HG02981 (cell line): ENCODE data around the gene OR52M1.
"Not testable (repeated sequence)": the region's sequence is repeated elsewhere in the genome, so short reads cannot be mapped to it uniquely, and the experiment has no call there.

Source experiments
- ATAC-seq: cut with Tn5 transposase; IDR thresholded peaks from one replicate; pipeline ENCODE4 v1.9.1; 2021; ENCODE audit warnings: mild to moderate bottlenecking, moderate library complexity; ENCODE audit not compliant: unreplicated experiment

Gene OR52M1

GRCh38 chr11:4544891-4545290 lies at the start of gene OR52M1:
OR52M1 (plus strand) TSS chr11:4545191; CDS start chr11:4545191, 0 bp downstream.
- no peak for ATAC-seq

- ATAC-seq = no peak
These were observed 49.5 kb upstream of the OR52M1 start for GRCh38 chr11:4495487-4495886.

GRCh38 chr11:4495986-4496385 lies 49.0 kb upstream of the OR52M1 start:
- no peak for ATAC-seq

- no peak for ATAC-seq
These were observed 48.3 kb upstream of the OR52M1 start for GRCh38 chr11:4496557-4497248.

- no peak for ATAC-seq
These were observed 36.1 kb upstream of the OR52M1 start for GRCh38 chr11:4508886-4509285.

- ATAC-seq = no peak
These were observed 33.4 kb upstream of the OR52M1 start for GRCh38 chr11:4511282-4512245.

- ATAC-seq = no peak
These were observed 30.8 kb upstream of the OR52M1 start for GRCh38 chr11:4514196-4514595.

GRCh38 chr11:4522339-4522738 lies 22.7 kb upstream of the OR52M1 start:
- ATAC-seq = no peak

- ATAC-seq = no peak
These were observed 22.2 kb upstream of the OR52M1 start for GRCh38 chr11:4522752-4523151.

- no peak for ATAC-seq
These were observed 21.3 kb upstream of the OR52M1 start for GRCh38 chr11:4523666-4524065.

- no peak for ATAC-seq
These were observed 17.1 kb upstream of the OR52M1 start for GRCh38 chr11:4527926-4528325.

- ATAC-seq = not testable (repeated sequence)
These were observed 13.3 kb upstream of the OR52M1 start for GRCh38 chr11:4531686-4532085.

GRCh38 chr11:4539603-4540219 lies 5.3 kb upstream of the OR52M1 start:
- no peak for ATAC-seq

- ATAC-seq = no peak
These were observed 3.9 kb upstream of the OR52M1 start for GRCh38 chr11:4541071-4541470.

- ATAC-seq = no peak
These were observed 1.4 kb upstream of the OR52M1 start for GRCh38 chr11:4543561-4543960.

GRCh38 chr11:4546878-4547277 lies 1.9 kb downstream of the OR52M1 start:
- ATAC-seq = no peak

GRCh38 chr11:4547416-4547815 lies 2.4 kb downstream of the OR52M1 start:
- no peak for ATAC-seq

- no peak for ATAC-seq
These were observed 6.5 kb downstream of the OR52M1 start for GRCh38 chr11:4551346-4551979.

GRCh38 chr11:4559527-4560440 lies 14.8 kb downstream of the OR52M1 start:
- ATAC-seq = no peak

- ATAC-seq = no peak
These were observed 15.5 kb downstream of the OR52M1 start for GRCh38 chr11:4560467-4560866.
